ENCODE measurements around the gene TRIM77.
"Not testable (repeated sequence)": the region's sequence is repeated elsewhere in the genome, so short reads cannot be mapped to it uniquely, and the experiment has no call there.

TRIM77 gene

GRCh38 chr11:89709999-89710398 is at the start of gene TRIM77:
Gene TRIM77 (plus strand): TSS chr11:89710299. CDS start chr11:89710299, 0 bp downstream.
- not testable (repeated sequence) for DNase-seq (ENCODE audit: low spot score)

- DNase-seq (ENCODE audit: low spot score), result no peak
These were observed 43.1 kb upstream of the TRIM77 start for GRCh38 chr11:89667001-89667400.

GRCh38 chr11:89668158-89668557 is 41.9 kb upstream of the TRIM77 start:
- DNase-seq (ENCODE audit: low spot score), result not testable (repeated sequence)

GRCh38 chr11:89669586-89669985 is 40.5 kb upstream of the TRIM77 start:
- DNase-seq (ENCODE audit: low spot score), result not testable (repeated sequence)

- DNase-seq (ENCODE audit: low spot score), result not testable (repeated sequence)
These were observed 40.0 kb upstream of the TRIM77 start for GRCh38 chr11:89669993-89670669.

GRCh38 chr11:89672547-89672946 is 37.6 kb upstream of the TRIM77 start:
- not testable (repeated sequence) for DNase-seq (ENCODE audit: low spot score)

- DNase-seq (ENCODE audit: low spot score), result not testable (repeated sequence)
These were observed 36.7 kb upstream of the TRIM77 start for GRCh38 chr11:89673380-89673779.

- not testable (repeated sequence) for DNase-seq (ENCODE audit: low spot score)
These were observed 34.7 kb upstream of the TRIM77 start for GRCh38 chr11:89675383-89675782.

GRCh38 chr11:89675948-89676347 is 34.2 kb upstream of the TRIM77 start:
- DNase-seq (ENCODE audit: low spot score), result not testable (repeated sequence)

- not testable (repeated sequence) for DNase-seq (ENCODE audit: low spot score)
These were observed 3.0 kb upstream of the TRIM77 start for GRCh38 chr11:89707080-89707479.

GRCh38 chr11:89724866-89725498 is 14.9 kb downstream of the TRIM77 start:
- DNase-seq (ENCODE audit: low spot score), result not testable (repeated sequence)

GRCh38 chr11:89730215-89730614 is 20.1 kb downstream of the TRIM77 start:
- not testable (repeated sequence) for DNase-seq (ENCODE audit: low spot score)

GRCh38 chr11:89736566-89736965 is 26.5 kb downstream of the TRIM77 start:
- no peak for DNase-seq (ENCODE audit: low spot score)

GRCh38 chr11:89737116-89737515 is 27.0 kb downstream of the TRIM77 start:
- DNase-seq (ENCODE audit: low spot score), result no peak

GRCh38 chr11:89741406-89741805 is 31.3 kb downstream of the TRIM77 start:
- not testable (repeated sequence) for DNase-seq (ENCODE audit: low spot score)

GRCh38 chr11:89744158-89744557 is 34.1 kb downstream of the TRIM77 start:
- DNase-seq (ENCODE audit: low spot score), result not testable (repeated sequence)

- not testable (repeated sequence) for DNase-seq (ENCODE audit: low spot score)
These were observed 40.7 kb downstream of the TRIM77 start for GRCh38 chr11:89750822-89751221.
